HepG2 (cell line): ENCODE data around the gene METRN. TPM values are rescaled to one million over a fixed set of nuclear protein-coding genes. Genes with fewer than 3 reads are reported as not detected.

ENCODE experiments used
- CEBPZ ChIP-seq: IDR thresholded peaks from 2 replicates; pipeline ENCODE4 v1.6.1; 2012; ENCODE audit warnings: low read length, improper control_type of control experiment
- NONO ChIP-seq, 2 experiments: fragments of 450-650 bp in 1 of 2; sonication (generic) in 1 of 2; formaldehyde crosslinking in 1 of 2; IDR thresholded peaks in 1 of 2; conservative IDR thresholded peaks in 1 of 2; 2 replicates each; pipeline versions ENCODE4 v1.6.1 to v1.8.0; 2017 to 2022; ENCODE audit warnings: mild to moderate bottlenecking in 1 of 2, missing genetic modification reagents in 1 of 2, moderate library complexity in 1 of 2
- PRDM4 ChIP-seq: sonication (generic); formaldehyde crosslinking; IDR thresholded peaks from 2 replicates; pipeline ENCODE4 v1.9.0; 2021; ENCODE audit warnings: missing genetic modification reagents, borderline replicate concordance
- SNRNP70 ChIP-seq: fragments of 200-400 bp; formaldehyde crosslinking; IDR thresholded peaks from 2 replicates; pipeline ENCODE4 v1.6.1; 2017; ENCODE audit warnings: mild to moderate bottlenecking, low read depth, low read length, moderate library complexity
- THAP9 ChIP-seq: sonication (generic); formaldehyde crosslinking; IDR thresholded peaks from 2 replicates; pipeline ENCODE4; 2020; ENCODE audit warnings: missing genetic modification reagents, mild to moderate bottlenecking, borderline replicate concordance
- U2AF2 ChIP-seq: fragments of 200-400 bp; formaldehyde crosslinking; IDR thresholded peaks from 2 replicates; pipeline ENCODE4 v1.6.1; 2017; ENCODE audit warnings: low read depth, mild to moderate bottlenecking, low read length
- ZMAT5 ChIP-seq: sonication (generic); formaldehyde crosslinking; IDR thresholded peaks from 2 replicates; pipeline ENCODE4 v1.5.0; 2020; ENCODE audit warnings: mild to moderate bottlenecking, low read depth, missing genetic modification reagents, borderline replicate concordance
- ZNF44 ChIP-seq: sonication (generic); formaldehyde crosslinking; IDR thresholded peaks from 2 replicates; pipeline ENCODE4 v1.5.1; 2020; ENCODE audit warnings: mild to moderate bottlenecking, missing genetic modification reagents
- ZNF770 ChIP-seq: sonication (generic); formaldehyde crosslinking; IDR thresholded peaks from 2 replicates; pipeline ENCODE4 v1.5.0; 2020; ENCODE audit warnings: mild to moderate bottlenecking, missing genetic modification reagents
- ZNF782 ChIP-seq: sonication (generic); formaldehyde crosslinking; IDR thresholded peaks from 2 replicates; pipeline ENCODE4 v1.4.0; 2020; ENCODE audit warnings: missing genetic modification reagents, mild to moderate bottlenecking, borderline replicate concordance
- ZSCAN30 ChIP-seq: sonication (generic); formaldehyde crosslinking; IDR thresholded peaks from 2 replicates; pipeline ENCODE4 v1.5.0; 2020; ENCODE audit warnings: mild to moderate bottlenecking, missing genetic modification reagents
- polyA plus RNA-seq, 8 experiments: library from polyadenylated mRNA; depleted of rRNA in 3 of 8; stranded (reverse) in 7 of 8; unstranded in 1 of 8; fragments of >200 nt; fragmentation: Illumina TruSeq in 4 of 8; extraction: Trizol in 4 of 8; gene quantifications; 2 replicates each; pipeline versions ENCODE4 v1.2.1 to v1.2.3, GENCODE V29; 2011 to 2016; ENCODE audit warnings: low read depth in 4 of 8, missing spikeins in 1 of 8, mixed read lengths in 1 of 8; ENCODE audit not compliant: insufficient read depth in 1 of 8
- total RNA-seq, 5 experiments: library from RNA; depleted of rRNA; stranded (reverse); fragments of >200 nt; fragmentation: Illumina TruSeq; extraction: Trizol; gene quantifications; 2 replicates each; pipeline ENCODE4 v1.2.3, GENCODE V29; 2016; ENCODE audit warnings: low read depth in 1 of 5

The METRN gene
- total and polyA plus RNA-seq, 2 of the 13 experiments (the other 11 are each of a cell fraction or from before 2014, with no cell fraction given): 25.5 to 46.1 TPM

- no peak for TF ChIP-seq ZNF770 (CRISPR knock-in tag)
- TF ChIP-seq U2AF2: 0 out of 2 replicates have a peak, but pooled peaks have one; percentile 41
- TF ChIP-seq PRDM4 (CRISPR knock-in tag): no peak
- TF ChIP-seq NONO (IDR thresholded peaks at IDR 0.05): no peak
- no peak; the same call in 1 of the 2 replicates for TF ChIP-seq NONO (CRISPR knock-in tag; conservative IDR thresholded peaks at IDR 0.05)
- TF ChIP-seq ZNF44: no peak
- TF ChIP-seq ZMAT5 (CRISPR knock-in tag): no peak
- TF ChIP-seq ZSCAN30 (CRISPR knock-in tag): no peak
- TF ChIP-seq ZNF782: peak; percentile 40; the same call in 1 of the 2 replicates
- TF ChIP-seq CEBPZ: no peak
- TF ChIP-seq THAP9: peak; percentile 48; the same call in 1 of the 2 replicates
- TF ChIP-seq SNRNP70: no peak
Measured at GRCh38 chr16:720447-720989, 5.6 kb downstream of the METRN start (continued).
